HepG2 (cell line): ENCODE measurements around the gene LYSMD1.

Experiments used
- DPF2 ChIP-seq: sonication (generic); formaldehyde crosslinking; IDR thresholded peaks from 2 replicates; pipeline ENCODE4 v1.4.0; 2020; ENCODE audit warnings: mild to moderate bottlenecking, low read depth, missing genetic modification reagents, borderline replicate concordance
- FOSL2 ChIP-seq: sonication (generic); formaldehyde crosslinking; IDR thresholded peaks from 2 replicates; pipeline ENCODE4 v1.4.0; 2020; ENCODE audit warnings: missing genetic modification reagents
- NCOA5 ChIP-seq: sonication (generic); formaldehyde crosslinking; IDR thresholded peaks from 2 replicates; pipeline ENCODE4 v1.4.0; 2020; ENCODE audit warnings: missing genetic modification reagents
- ZNF850 ChIP-seq: sonication (generic); formaldehyde crosslinking; conservative IDR thresholded peaks from 2 replicates; pipeline ENCODE4 v1.9.0; 2021; ENCODE audit warnings: mild to moderate bottlenecking, missing genetic modification reagents

DNA sequence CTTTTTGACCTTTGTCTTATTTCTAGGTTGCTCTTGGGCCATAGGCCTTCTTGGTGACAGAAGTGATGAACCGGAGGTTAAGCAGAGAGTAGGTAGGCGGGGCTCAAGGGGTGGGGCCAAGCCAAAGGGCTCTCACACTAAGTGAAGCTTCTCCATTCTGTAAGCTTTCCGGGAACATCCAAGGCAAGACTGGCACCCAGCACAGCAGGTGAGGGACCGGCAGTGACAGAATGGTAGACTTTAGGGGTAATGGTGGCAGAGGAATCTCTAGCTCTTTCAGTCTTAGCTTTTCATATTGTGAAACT, 9.2 kb downstream of the LYSMD1 start, which contains the start of gene TNFAIP8L2:
- TF ChIP-seq DPF2 (no peak), NCOA5 (no peak), ZNF850 (no peak), FOSL2 (no peak)
